GM18909 (cell line): Measurements from ENCODE around the gene PRR11.
"Not testable (repeated sequence)": the region's sequence is repeated elsewhere in the genome, so short reads cannot be mapped to it uniquely, and the experiment has no call there.

ENCODE experiments used
- ATAC-seq: cut with Tn5 transposase; IDR thresholded peaks from one replicate; pipeline ENCODE4 v1.9.1; 2021; ENCODE audit warnings: mild to moderate bottlenecking; ENCODE audit not compliant: unreplicated experiment, poor library complexity

PRR11 gene

DNA sequence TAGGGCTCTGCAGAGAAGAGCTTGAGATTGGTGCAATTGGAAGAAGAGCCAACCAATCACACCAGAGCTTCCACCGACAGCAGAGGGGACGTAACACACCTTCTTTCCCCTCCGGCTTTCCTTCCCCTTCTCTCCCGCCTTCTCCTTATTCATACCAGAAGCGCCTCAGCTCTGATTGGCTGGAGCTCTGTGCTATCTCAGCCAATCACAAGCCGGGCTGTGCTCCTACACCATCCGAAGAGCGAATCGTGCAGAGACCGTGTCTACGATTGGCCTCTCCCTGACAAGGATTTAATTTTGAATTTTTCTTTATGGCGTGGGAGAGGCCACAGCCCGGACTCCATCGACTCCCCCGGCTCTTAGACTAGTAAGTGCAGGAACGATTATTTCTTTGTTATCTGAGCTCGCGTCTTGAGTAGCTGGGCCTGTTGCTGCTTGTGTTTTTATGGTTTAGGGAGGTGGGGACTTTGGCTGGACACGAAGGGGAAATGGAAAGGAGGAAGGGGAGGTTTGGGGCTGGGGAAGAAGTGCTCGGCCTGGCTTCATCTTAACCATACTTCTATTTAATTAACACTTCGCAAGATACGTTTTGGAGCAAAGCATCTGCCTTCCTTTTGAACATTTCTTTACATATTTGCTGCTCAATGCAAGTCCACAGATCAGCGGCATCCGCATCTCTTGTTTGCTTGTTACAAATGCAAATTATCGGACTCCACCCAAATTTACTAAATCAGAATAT is at the start of gene PRR11:
Gene PRR11 (plus strand): TSS at position 308 of the 739 bp plus-strand sequence. CDS start 14,007 bp downstream, outside the sequence.
- peak; percentile 87 for ATAC-seq

DNA sequence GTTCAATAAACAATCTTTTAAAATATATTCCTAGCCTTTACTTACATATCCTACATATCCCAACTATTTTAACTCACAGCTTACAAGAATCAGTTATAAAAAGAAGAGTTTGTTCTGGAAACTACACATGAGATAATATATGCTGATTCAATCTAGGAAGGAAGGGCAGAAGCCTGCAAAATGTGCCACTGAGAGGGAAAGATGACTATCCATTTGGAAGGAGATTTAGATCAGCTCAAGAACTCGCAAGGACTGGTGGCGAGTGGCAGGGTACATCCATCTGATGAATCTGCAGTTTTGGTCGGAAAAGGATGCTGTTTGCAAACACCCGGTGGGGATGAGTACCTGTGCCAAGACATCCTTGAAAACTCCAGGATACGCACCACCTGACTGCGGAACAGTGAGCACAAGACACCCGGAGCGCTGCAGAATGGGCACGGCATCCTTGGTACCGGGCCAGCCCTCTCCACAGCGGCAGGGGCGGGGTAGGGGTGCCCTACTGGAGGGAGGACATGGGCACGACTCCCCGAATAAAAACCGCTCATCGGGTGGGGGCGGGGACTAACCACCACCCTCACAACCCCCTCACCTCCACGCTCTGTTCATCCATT is 49.6 kb upstream of the PRR11 start:
- ATAC-seq, result peak; percentile 24

DNA sequence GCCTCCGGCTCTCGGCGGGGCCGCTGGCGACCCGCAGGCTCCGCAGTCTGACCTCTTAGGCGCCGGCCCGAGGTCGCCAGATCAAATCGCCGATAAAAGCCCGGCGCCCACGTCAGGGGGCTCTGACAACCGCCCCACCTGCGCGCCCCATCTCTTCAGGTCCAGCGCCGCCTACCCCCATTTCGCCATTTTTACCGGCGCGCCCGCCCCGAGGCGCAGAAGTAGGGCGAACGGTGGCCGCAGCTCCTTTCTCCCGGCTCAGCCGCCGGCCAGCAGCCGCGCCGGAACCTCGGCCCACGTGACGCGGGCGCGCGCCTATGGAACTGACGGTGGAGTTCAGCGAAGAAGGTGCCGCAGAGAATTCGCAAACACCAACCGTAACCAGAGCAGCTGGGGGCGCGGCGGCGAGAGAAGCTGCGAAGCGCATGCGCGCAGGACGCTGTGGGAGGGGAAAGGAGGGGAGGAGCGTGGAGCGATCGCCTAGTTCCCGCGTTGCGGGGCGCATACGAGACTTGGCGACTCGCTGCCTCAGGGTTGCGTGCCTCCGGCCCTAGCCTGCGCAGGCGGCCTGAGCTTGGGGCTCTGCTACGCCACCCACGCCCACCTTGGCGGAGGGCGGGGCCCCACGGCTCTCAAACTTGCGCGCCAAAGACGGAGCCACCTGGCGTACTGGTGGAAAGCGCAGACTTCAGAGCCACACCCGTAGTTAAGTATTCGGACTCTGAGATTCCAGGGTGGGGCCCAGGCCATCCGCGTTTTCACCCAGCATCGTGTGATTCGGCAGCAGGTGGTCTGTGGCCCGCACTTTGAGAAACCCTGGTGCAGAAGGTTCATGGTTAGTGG is 48.9 kb upstream of the PRR11 start, which contains the start of gene TRIM37:
Gene TRIM37 (minus strand): TSS at position 418 of the 843 bp plus-strand sequence. CDS start 419 bp downstream, outside the sequence.
- peak; percentile 95 for ATAC-seq

DNA sequence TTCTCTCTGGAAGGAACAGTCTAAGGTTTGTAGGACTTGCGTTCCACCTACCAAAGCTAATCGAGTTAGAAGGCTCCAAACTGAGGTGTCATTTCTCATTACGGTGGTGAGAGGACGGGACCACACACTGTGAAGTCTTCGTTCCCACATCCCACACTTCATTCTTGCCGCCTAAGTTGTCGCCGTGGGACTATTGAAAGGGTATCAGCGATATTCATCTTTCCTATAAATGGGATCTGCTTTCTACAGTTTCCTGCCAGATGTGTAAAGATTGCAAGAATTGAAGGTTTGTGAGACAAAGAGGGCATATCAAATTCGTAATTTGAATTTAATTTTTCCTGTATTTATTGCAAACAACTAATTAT is 48.3 kb upstream of the PRR11 start:
- ATAC-seq, result no peak

DNA sequence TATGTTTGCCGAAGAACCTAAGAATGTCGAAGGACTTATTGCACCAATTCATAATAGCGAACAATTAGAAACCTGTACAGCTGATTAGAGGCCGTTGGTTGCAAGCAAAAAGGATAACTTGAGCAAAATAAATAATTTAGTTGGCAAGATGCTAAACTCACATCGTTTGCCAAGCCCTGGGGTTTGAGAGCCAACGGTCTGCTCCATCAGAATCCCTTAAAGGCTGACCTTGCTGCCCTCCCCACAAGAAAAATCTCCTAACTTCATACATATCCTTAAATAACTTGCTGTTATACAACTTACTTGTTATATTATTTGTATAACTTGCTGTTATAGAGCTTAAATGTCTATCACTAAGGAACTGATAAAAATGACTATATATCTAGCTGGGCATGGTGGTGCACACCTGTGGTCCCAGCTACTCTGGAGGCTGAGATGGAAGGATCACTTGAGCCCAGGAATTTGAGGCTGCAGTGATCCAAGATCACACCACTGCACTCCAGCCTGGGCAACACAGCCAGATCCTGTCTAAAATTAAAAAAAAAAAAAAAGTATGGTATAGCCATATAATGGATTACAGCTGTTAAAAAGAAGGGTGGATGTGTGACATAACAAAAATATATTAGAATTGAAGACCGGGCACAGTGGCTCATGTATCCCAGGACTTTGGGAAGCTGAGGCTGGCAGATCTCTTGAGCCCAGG is 47.0 kb upstream of the PRR11 start:
- ATAC-seq, result no peak

DNA sequence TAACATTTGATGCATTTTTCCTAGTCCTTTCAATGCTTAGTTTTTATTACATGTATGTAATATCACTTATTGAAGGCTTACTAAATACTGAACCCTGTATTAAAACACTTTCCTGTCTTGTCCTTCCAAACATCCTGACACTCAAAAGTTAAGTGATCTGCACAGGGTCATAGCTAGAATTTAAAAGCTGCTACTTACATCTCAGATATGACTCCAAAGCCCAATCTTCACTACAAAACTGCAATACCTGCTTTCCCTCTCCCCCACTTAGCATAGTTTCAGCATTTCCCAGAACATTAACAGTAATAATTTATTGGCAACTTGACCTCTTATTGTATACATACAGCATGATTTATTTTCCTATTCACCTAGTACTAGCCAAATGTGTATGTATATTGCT is 44.6 kb upstream of the PRR11 start:
- no peak for ATAC-seq

- ATAC-seq, result no peak
Measured at GRCh38 chr17:59111539-59111938, 44.0 kb upstream of the PRR11 start.

GRCh38 chr17:59115474-59115873 is 40.1 kb upstream of the PRR11 start:
- ATAC-seq, result no peak

DNA sequence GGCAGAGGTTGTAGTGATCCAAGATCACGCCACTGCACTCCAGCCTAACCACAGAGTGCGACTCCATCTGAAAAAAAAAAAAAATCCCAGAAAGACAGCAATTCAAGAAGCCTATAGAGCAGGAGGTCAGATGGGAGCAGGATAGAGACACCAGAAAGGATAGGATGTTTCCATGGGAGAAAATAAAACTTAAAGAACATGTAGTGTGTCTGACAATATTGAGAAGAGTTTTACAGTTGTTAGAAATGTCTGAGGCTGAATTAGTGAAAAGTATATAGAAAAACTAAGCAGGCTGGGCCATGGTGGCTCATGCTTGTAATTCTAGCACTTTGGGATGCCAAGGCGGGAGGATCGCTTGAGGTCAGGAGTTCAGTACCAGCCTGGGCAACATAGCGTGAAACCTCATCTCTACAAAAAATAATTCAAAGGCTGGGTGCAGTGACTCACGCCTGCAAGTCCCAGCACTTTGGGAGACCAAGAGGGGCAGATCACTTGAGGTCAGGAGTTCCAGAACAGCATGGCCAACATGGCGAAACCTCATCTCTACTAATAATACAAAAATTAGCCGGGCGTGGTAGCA is 33.6 kb upstream of the PRR11 start:
- ATAC-seq, result no peak

DNA sequence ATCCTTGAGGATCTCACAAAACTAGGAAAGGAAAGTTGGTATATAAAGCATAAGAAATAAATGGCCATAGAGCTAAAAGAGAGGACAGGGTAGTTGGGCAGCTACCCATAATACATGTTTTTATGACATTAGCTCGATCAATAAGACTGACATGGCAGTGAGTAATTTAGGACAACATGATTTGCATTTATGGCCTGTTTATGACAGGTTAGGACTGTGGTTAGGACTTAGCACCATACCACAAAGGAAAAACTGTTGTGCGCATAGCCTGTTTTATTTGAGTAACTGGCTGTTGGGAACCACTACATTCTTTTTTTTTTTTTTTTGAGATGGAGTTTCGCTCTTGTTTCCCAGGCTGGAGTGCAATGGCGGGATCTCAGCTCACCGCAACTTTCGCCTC is 30.9 kb upstream of the PRR11 start:
- ATAC-seq, result no peak

DNA sequence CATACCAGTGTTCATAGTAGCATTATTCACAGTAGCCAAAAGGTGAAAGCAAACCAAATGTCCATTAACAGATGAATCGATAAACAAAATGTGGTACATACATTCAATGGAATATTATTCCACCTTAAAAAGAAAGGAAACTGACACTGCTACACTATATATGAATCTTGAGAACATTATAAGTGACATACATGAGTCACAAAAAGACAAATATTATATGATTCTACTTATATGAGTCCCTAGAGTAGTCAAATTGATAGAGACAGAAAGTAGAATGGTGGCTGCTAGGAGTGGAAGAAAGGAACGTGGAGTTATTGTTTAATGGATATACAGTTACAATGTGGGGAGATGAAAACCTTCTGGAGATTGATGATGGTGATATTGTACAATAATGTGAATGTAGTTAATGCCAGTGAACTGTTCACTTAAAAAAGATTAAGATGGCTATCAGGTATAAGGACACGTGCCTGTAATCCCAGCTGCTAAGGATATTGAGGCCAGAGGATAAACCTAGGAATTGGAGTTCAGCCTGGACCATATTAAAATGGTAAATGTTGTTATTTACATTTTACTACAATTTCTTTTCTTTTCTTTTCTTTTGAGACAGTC is 28.6 kb upstream of the PRR11 start:
- no peak for ATAC-seq

DNA sequence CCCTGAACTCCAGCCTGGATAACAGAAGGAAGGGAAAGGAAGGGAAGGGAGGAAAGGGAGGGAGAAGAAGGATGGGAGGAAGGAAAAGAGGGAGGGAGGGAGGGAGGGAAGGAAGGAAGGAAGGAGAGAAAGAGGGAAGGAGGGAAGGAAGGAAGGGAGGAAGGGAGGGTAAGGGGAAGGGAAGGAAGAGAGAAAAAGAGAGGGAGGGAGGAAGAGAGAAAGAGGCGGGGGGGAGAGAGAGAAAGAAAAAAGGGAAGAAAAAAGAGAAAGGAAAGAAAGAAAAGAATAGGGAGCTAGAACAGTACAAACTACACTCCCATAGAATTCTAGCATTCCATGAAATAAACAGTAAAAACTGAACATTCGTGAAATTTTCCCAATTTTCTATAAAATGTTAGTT is 25.7 kb upstream of the PRR11 start:
- ATAC-seq, result no peak

DNA sequence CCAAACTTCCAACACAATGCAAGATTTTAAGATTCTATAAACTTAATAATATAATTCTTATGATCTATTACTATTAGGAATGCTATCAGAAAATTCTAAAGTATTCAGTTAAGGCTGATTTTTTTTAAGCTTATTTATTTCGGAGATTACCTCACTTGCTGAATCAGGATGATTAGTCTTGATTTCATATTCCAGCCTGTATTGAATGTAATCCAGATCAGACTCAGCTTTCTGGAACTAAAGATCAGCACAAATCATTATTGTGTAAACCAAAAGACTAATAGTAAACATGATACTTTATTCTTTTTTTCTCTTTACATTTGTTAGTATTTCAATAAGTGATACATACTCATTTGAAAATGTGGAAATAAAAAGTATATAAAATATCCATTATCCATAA is 24.4 kb upstream of the PRR11 start:
- ATAC-seq, result no peak

- ATAC-seq, result not testable (repeated sequence)
Measured at GRCh38 chr17:59138339-59138738, 17.2 kb upstream of the PRR11 start.

DNA sequence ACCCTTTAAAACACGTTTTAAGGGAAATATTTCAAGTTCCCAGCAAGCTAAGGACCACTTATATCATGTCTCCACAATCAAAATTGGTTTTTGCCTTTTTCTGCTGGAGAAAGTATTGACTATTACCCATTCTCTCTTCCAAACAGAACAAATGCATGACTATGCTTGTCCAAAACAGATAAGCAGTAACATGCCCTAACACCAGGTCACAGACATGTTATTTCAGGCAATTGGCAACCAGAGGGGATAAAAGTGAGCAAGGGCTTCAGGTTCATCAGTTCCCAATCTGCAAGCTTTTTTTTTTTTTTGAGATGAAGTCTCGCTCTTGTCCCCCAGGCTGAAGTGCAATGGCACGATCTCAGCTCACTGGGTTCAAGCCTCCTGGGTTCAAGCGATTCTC is 15.6 kb upstream of the PRR11 start:
- no peak for ATAC-seq

GRCh38 chr17:59141860-59142259 is 13.7 kb upstream of the PRR11 start:
- ATAC-seq, result no peak

- ATAC-seq, result no peak
Measured at GRCh38 chr17:59145571-59146096, 9.9 kb upstream of the PRR11 start.

- no peak for ATAC-seq
Measured at GRCh38 chr17:59149051-59149450, 6.5 kb upstream of the PRR11 start.

- ATAC-seq, result no peak
Measured at GRCh38 chr17:59149841-59150511, 5.6 kb upstream of the PRR11 start.
